ENCODE measurements around the gene CMTM3. TPM values are rescaled to one million over a fixed set of nuclear protein-coding genes. Genes with fewer than 3 reads are reported as not detected.

Gene CMTM3
- total RNA-seq, 1 experiment from 2014 or later, result 19.1 TPM

GRCh38 chr16:66658143-66658859 lies 53.8 kb downstream of the CMTM3 start (continued):
- TF ChIP-seq ATF2 (CRISPR knock-in tag; IDR thresholded peaks at IDR 0.05; ENCODE audit: borderline replicate concordance, low read depth) (no peak), PRRX2 (CRISPR knock-in tag; IDR thresholded peaks at IDR 0.05) (no peak), JAZF1 (CRISPR knock-in tag; IDR thresholded peaks at IDR 0.05) (no peak), FOXP1 (CRISPR knock-in tag; IDR thresholded peaks at IDR 0.05; ENCODE audit: borderline replicate concordance) (no peak), ETV6 (CRISPR knock-in tag; IDR thresholded peaks at IDR 0.05) (no peak), HMGXB4 (CRISPR knock-in tag; IDR thresholded peaks at IDR 0.05) (no peak), SOX15 (CRISPR knock-in tag; IDR thresholded peaks at IDR 0.05) (no peak)

GRCh38 chr16:66658860-66659190 lies 54.3 kb downstream of the CMTM3 start:
- Mint-ChIP-seq H3K9me3 (no peaks in the 10 kb centered on the region), H3K4me1 (peaks cover 17% of the 10 kb centered on the region), H3K36me3 (no peaks in the 10 kb centered on the region), H3K27me3 (ENCODE audit: low read depth) (no peaks in the 10 kb centered on the region), H3K27ac (no peak overlapping the region), H3K4me3 (no peak overlapping the region)
- CTCF ChIA-PET, result interaction anchor here (0.6 to 1.7 kb wide), 6 partner anchors 8 to 209 kb away, joined by 3 to 10 read pairs (median 4); partner anchors contain the start of gene CMTM4
- POLR2A ChIA-PET, result no interaction called here
- DNase-seq (ENCODE audit: low spot score), result no peak
- ATAC-seq, result no peak
- no peak for TF ChIP-seq ERG (CRISPR knock-in tag; IDR thresholded peaks at IDR 0.05)
- TF ChIP-seq ZNF416 (CRISPR knock-in tag; IDR thresholded peaks at IDR 0.05), result no peak
- TF ChIP-seq HMGXB4 (CRISPR knock-in tag; IDR thresholded peaks at IDR 0.05), result no peak
- TF ChIP-seq ETV6 (CRISPR knock-in tag; IDR thresholded peaks at IDR 0.05), result no peak
- no peak for TF ChIP-seq ARID4B (CRISPR knock-in tag; IDR thresholded peaks at IDR 0.05; ENCODE audit: borderline replicate concordance)
- TF ChIP-seq ELF4 (CRISPR knock-in tag; IDR thresholded peaks at IDR 0.05; ENCODE audit: low read depth), result no peak
- TF ChIP-seq ESRRA (CRISPR knock-in tag; IDR thresholded peaks at IDR 0.05; ENCODE audit: borderline replicate concordance), result no peak
- TF ChIP-seq ZNF219 (CRISPR knock-in tag; IDR thresholded peaks at IDR 0.05; ENCODE audit: borderline replicate concordance), result no peak
- no peak for TF ChIP-seq PREB (CRISPR knock-in tag; IDR thresholded peaks at IDR 0.05; ENCODE audit: borderline replicate concordance)
- TF ChIP-seq CREM (CRISPR knock-in tag; IDR thresholded peaks at IDR 0.05), result no peak
- no peak for TF ChIP-seq ZNF232 (CRISPR knock-in tag; IDR thresholded peaks at IDR 0.05)
- TF ChIP-seq TCF7 (CRISPR knock-in tag; IDR thresholded peaks at IDR 0.05; ENCODE audit: low read depth), result no peak
- no peak for TF ChIP-seq ATF3 (CRISPR knock-in tag; conservative IDR thresholded peaks at IDR 0.05)
- no peak for TF ChIP-seq PRDM15 (CRISPR knock-in tag; IDR thresholded peaks at IDR 0.05)
